K562 (cell line): ENCODE data around the gene PSMD14. TPM values are rescaled to one million over a fixed set of nuclear protein-coding genes. Genes with fewer than 3 reads are reported as not detected.
A peak's percentile ranks its signal among the peaks of the same experiment; 100 is the strongest.

Experiments used
- BRD9 ChIP-seq: fragments of 450-650 bp; IDR thresholded peaks from 2 replicates; pipeline ENCODE4 v1.6.1; 2018; ENCODE audit warnings: low read depth; ENCODE audit not compliant: partially characterized antibody
- CREM ChIP-seq: IDR thresholded peaks from 2 replicates; pipeline ENCODE4 v1.6.1; 2014; ENCODE audit warnings: antibody characterized with exemption, low read depth
- CXXC5 ChIP-seq: fragments of 250-450 bp; sonication (Bioruptor Pico); IDR thresholded peaks from 2 replicates; pipeline ENCODE4 v1.8.0; 2022; ENCODE audit warnings: inconsistent platforms, mild to moderate bottlenecking, moderate library complexity
- EP400 ChIP-seq: fragments of 450-650 bp; IDR thresholded peaks from 2 replicates; pipeline ENCODE4 v1.6.1; 2017; ENCODE audit warnings: antibody characterized with exemption, mild to moderate bottlenecking, moderate library complexity
- GTF2E2 ChIP-seq: fragments of 200-800 bp; sonication (Bioruptor generic); IDR thresholded peaks from 2 replicates; pipeline ENCODE4 v1.6.1; 2016; ENCODE audit warnings: missing genetic modification characterization, missing compliant biosample characterization
- HLTF ChIP-seq: fragments of 450-650 bp; IDR thresholded peaks from 2 replicates; pipeline ENCODE4 v1.6.1; 2016
- PHF8 ChIP-seq: fragments of 200-600 bp; sonication (generic); IDR thresholded peaks from 2 replicates; pipeline ENCODE4 v1.6.1; 2012; ENCODE audit warnings: mixed run types, mild to moderate bottlenecking, inconsistent platforms, low read length, moderate library complexity, borderline replicate concordance
- POLR2AphosphoS5 ChIP-seq: IDR thresholded peaks from 2 replicates; pipeline ENCODE4 v1.6.1; 2011; ENCODE audit warnings: mild to moderate bottlenecking, low read depth, low read length, moderate library complexity; ENCODE audit not compliant: control insufficient read depth, insufficient read depth
- SPI1 ChIP-seq: IDR thresholded peaks from 2 replicates; pipeline ENCODE4 v1.6.1; 2011; ENCODE audit warnings: low read depth, low read length, control low read depth, borderline replicate concordance
- polyA plus RNA-seq, 8 experiments: library from polyadenylated mRNA; depleted of rRNA in 4 of 8; stranded (reverse) in 5 of 8; unstranded in 3 of 8; fragments of >200 nt; fragmentation: Nextera tagmentation in 2 of 8; fragmentation: Illumina TruSeq in 1 of 8; extraction: Ambion mirVana in 2 of 8; extraction: Trizol in 1 of 8; gene quantifications; 2 replicates each; pipeline versions ENCODE4 v1.2.1 to v1.2.3, GENCODE V29; 2011 to 2014; ENCODE audit warnings: inconsistent platforms in 1 of 8, missing spikeins in 1 of 8
- total RNA-seq, 7 experiments: library from RNA; depleted of rRNA in 6 of 7; stranded (reverse); fragments of >200 nt in 6 of 7; fragmentation: Illumina TruSeq in 2 of 7; extraction: Trizol in 2 of 7; gene quantifications; 2 replicates each; pipeline versions ENCODE4 v1.2.1 to v1.2.3, GENCODE V29; 2011 to 2021; ENCODE audit warnings: low replicate concordance in 1 of 7
- TF ChIP-seq, protein P1 (sequence below), 2 experiments: fragments of 450-650 bp; conservative IDR thresholded peaks; 2 replicates each; pipeline ENCODE4 v1.6.1; 2017; ENCODE audit warnings: mild to moderate bottlenecking in 2 of 2, moderate library complexity in 2 of 2
- TF ChIP-seq, protein P2 (sequence below), 2 experiments: IDR thresholded peaks; 2 replicates each; pipeline ENCODE4 v1.6.1; 2012; ENCODE audit warnings: improper control_type of control experiment in 2 of 2, low read depth in 2 of 2, low read length in 2 of 2, borderline replicate concordance in 1 of 2
- TF ChIP-seq, protein P3 (sequence below): fragments of 450-650 bp; IDR thresholded peaks from 2 replicates; pipeline ENCODE4 v1.6.1; 2014; ENCODE audit warnings: low read depth, mild to moderate bottlenecking, moderate library complexity, borderline replicate concordance
- TF ChIP-seq, protein P4 (sequence below): fragments of 250-450 bp; sonication (Bioruptor Pico); IDR thresholded peaks from 2 replicates; pipeline ENCODE4 v1.8.0; 2021; ENCODE audit warnings: borderline replicate concordance, mild to moderate bottlenecking, moderate library complexity; ENCODE audit not compliant: poor library complexity, severe bottlenecking
- TF ChIP-seq, protein P5 (sequence below): sonication (generic); formaldehyde crosslinking; IDR thresholded peaks from 2 replicates; pipeline ENCODE4 v1.8.1; 2023; ENCODE audit warnings: mild to moderate bottlenecking, missing genetic modification reagents
- TF ChIP-seq, protein P6 (sequence below): fragments of 450-650 bp; IDR thresholded peaks from 2 replicates; pipeline ENCODE4 v1.6.1; 2016; ENCODE audit warnings: borderline replicate concordance

PSMD14 gene
- total and polyA plus RNA-seq, 9 of the 15 experiments (the other 6 are each of a cell fraction or from before 2014, with no cell fraction given) = 151 to 515 (median 228) TPM

DNA sequence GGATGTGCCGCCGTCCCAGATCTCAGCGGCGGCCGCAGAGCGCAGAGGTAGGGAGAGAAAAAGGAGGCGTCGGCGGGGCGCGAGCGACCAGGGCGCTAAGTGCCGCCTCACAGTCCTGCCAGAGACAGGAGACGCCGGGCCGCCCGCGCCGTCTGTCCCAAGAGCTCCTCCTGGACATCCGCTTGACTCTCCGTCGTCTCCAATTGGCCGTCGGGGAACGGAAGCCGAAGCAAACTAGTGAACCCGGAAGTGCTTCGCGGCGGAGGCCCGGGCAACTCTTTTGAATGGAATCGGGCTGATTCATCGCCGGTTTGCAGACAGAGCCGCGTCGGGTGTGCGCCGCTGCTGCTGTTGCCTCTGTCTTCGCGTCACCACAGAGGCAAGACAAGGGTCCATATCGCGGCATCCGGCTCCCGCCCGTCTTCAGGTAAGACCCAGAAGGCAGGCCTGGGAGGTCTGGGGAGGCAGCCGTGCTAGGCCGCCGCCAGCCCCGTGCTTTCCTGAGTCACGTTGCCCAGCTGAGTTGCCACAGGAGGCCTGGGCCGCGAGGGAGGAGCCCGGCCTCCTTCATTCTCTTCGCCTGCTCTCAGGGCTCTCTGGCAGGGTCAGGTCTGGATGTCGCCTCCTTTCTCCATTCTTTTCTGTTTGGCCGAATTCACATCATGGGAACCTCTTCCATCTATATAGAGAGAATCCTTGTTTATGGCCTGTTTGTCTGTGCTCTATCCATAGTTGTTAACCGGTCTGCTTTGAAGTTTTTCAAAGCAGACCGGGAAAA, at the start of gene PSMD14 (continued):
- TF ChIP-seq, protein P1, sequence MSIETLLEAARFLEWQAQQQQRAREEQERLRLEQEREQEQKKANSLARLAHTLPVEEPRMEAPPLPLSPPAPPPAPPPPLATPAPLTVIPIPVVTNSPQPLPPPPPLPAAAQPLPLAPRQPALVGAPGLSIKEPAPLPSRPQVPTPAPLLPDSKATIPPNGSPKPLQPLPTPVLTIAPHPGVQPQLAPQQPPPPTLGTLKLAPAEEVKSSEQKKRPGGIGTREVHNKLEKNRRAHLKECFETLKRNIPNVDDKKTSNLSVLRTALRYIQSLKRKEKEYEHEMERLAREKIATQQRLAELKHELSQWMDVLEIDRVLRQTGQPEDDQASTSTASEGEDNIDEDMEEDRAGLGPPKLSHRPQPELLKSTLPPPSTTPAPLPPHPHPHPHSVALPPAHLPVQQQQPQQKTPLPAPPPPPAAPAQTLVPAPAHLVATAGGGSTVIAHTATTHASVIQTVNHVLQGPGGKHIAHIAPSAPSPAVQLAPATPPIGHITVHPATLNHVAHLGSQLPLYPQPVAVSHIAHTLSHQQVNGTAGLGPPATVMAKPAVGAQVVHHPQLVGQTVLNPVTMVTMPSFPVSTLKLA (conservative IDR thresholded peaks at IDR 0.05) = peak; percentile 94 to 98
- TF ChIP-seq, protein P2, sequence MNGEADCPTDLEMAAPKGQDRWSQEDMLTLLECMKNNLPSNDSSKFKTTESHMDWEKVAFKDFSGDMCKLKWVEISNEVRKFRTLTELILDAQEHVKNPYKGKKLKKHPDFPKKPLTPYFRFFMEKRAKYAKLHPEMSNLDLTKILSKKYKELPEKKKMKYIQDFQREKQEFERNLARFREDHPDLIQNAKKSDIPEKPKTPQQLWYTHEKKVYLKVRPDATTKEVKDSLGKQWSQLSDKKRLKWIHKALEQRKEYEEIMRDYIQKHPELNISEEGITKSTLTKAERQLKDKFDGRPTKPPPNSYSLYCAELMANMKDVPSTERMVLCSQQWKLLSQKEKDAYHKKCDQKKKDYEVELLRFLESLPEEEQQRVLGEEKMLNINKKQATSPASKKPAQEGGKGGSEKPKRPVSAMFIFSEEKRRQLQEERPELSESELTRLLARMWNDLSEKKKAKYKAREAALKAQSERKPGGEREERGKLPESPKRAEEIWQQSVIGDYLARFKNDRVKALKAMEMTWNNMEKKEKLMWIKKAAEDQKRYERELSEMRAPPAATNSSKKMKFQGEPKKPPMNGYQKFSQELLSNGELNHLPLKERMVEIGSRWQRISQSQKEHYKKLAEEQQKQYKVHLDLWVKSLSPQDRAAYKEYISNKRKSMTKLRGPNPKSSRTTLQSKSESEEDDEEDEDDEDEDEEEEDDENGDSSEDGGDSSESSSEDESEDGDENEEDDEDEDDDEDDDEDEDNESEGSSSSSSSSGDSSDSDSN (IDR thresholded peaks at IDR 0.05; ENCODE audit: borderline replicate concordance in 1 of 2, low read depth in 2 of 2, low read length in 2 of 2) = peak; percentile 99
- TF ChIP-seq, protein P3, sequence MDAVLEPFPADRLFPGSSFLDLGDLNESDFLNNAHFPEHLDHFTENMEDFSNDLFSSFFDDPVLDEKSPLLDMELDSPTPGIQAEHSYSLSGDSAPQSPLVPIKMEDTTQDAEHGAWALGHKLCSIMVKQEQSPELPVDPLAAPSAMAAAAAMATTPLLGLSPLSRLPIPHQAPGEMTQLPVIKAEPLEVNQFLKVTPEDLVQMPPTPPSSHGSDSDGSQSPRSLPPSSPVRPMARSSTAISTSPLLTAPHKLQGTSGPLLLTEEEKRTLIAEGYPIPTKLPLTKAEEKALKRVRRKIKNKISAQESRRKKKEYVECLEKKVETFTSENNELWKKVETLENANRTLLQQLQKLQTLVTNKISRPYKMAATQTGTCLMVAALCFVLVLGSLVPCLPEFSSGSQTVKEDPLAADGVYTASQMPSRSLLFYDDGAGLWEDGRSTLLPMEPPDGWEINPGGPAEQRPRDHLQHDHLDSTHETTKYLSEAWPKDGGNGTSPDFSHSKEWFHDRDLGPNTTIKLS = peak; percentile 82
- TF ChIP-seq PHF8 = peak; percentile 100
- peak; percentile 87 for TF ChIP-seq CXXC5 (CRISPR knock-in tag)
- TF ChIP-seq, protein P4, sequence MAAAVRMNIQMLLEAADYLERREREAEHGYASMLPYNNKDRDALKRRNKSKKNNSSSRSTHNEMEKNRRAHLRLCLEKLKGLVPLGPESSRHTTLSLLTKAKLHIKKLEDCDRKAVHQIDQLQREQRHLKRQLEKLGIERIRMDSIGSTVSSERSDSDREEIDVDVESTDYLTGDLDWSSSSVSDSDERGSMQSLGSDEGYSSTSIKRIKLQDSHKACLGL = peak; percentile 56
- TF ChIP-seq, protein P5, sequence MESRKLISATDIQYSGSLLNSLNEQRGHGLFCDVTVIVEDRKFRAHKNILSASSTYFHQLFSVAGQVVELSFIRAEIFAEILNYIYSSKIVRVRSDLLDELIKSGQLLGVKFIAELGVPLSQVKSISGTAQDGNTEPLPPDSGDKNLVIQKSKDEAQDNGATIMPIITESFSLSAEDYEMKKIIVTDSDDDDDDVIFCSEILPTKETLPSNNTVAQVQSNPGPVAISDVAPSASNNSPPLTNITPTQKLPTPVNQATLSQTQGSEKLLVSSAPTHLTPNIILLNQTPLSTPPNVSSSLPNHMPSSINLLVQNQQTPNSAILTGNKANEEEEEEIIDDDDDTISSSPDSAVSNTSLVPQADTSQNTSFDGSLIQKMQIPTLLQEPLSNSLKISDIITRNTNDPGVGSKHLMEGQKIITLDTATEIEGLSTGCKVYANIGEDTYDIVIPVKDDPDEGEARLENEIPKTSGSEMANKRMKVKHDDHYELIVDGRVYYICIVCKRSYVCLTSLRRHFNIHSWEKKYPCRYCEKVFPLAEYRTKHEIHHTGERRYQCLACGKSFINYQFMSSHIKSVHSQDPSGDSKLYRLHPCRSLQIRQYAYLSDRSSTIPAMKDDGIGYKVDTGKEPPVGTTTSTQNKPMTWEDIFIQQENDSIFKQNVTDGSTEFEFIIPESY (CRISPR knock-in tag) = peak; percentile 41; the same call in 1 of the 2 replicates
- no peak; the same call in 1 of the 2 replicates for TF ChIP-seq GTF2E2 (tag)
- TF ChIP-seq, protein P6, sequence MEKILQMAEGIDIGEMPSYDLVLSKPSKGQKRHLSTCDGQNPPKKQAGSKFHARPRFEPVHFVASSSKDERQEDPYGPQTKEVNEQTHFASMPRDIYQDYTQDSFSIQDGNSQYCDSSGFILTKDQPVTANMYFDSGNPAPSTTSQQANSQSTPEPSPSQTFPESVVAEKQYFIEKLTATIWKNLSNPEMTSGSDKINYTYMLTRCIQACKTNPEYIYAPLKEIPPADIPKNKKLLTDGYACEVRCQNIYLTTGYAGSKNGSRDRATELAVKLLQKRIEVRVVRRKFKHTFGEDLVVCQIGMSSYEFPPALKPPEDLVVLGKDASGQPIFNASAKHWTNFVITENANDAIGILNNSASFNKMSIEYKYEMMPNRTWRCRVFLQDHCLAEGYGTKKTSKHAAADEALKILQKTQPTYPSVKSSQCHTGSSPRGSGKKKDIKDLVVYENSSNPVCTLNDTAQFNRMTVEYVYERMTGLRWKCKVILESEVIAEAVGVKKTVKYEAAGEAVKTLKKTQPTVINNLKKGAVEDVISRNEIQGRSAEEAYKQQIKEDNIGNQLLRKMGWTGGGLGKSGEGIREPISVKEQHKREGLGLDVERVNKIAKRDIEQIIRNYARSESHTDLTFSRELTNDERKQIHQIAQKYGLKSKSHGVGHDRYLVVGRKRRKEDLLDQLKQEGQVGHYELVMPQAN = peak; percentile 99
- peak; percentile 84 for TF ChIP-seq BRD9
- TF ChIP-seq SPI1 = peak; percentile 54; the same call in 1 of the 2 replicates
- TF ChIP-seq CREM = peak; percentile 74
- peak; percentile 99 for TF ChIP-seq EP400
- peak; percentile 69 for TF ChIP-seq HLTF
- TF ChIP-seq POLR2AphosphoS5 = peak; percentile 87; the same call in 1 of the 2 replicates
